Activated naive CD8-positive, alpha-beta T cell treated with anti-CD3 and anti-CD28 coated beads, Interleukin-2, amount 50 U/mL, for 24 hours (primary cell): ENCODE data around the gene UNC5C.
"Not testable (repeated sequence)": the region's sequence is repeated elsewhere in the genome, so short reads cannot be mapped to it uniquely, and the experiment has no call there.

Experiments used
- ATAC-seq: fragments of 150-1000 bp; cut with Tn5 transposase; one replicate; pipeline ENCODE4 v1.10.0; 2021
- DNase-seq: peaks from one replicate; pipeline ENCODE4 v3.0.0; 2021
- H3K27ac Mint-ChIP-seq: one replicate; pipeline ENCODE4 v1.8.0; 2021; ENCODE audit warnings: mild to moderate bottlenecking, mixed read lengths
- H3K27me3 Mint-ChIP-seq: one replicate; pipeline ENCODE4 v1.8.0; 2021; ENCODE audit warnings: mixed read lengths
- H3K36me3 Mint-ChIP-seq: one replicate; pipeline ENCODE4 v1.8.0; 2021; ENCODE audit warnings: low read depth, mixed read lengths
- H3K4me1 Mint-ChIP-seq: one replicate; pipeline ENCODE4 v1.8.0; 2021; ENCODE audit warnings: mixed read lengths
- H3K4me3 Mint-ChIP-seq: one replicate; pipeline ENCODE4 v1.8.0; 2021; ENCODE audit warnings: mild to moderate bottlenecking, moderate library complexity, mixed read lengths
- H3K9me3 Mint-ChIP-seq: one replicate; pipeline ENCODE4 v1.8.0; 2021; ENCODE audit warnings: mixed read lengths

Gene UNC5C

GRCh38 chr4:95193391-95194224 is 355.2 kb downstream of the UNC5C start:
- DNase-seq = no peak
- Mint-ChIP-seq H3K4me3 (no peak overlapping the region), H3K4me1 (peaks cover 13% of the 10 kb centered on the region), H3K27ac (no peak overlapping the region), H3K27me3 (no peaks in the 10 kb centered on the region), H3K36me3 (no peaks in the 10 kb centered on the region), H3K9me3 (no peaks in the 10 kb centered on the region)
- no peak for ATAC-seq

- no peak for DNase-seq
- Mint-ChIP-seq H3K9me3 (no peaks in the 10 kb centered on the region), H3K4me3 (no peak overlapping the region), H3K4me1 (peaks cover 16% of the 10 kb centered on the region), H3K27me3 (no peaks in the 10 kb centered on the region), H3K27ac (no peak overlapping the region), H3K36me3 (no peaks in the 10 kb centered on the region)
- ATAC-seq = no peak
Measured at GRCh38 chr4:95191537-95191936, 357.2 kb downstream of the UNC5C start.

GRCh38 chr4:95190751-95191436 is 357.9 kb downstream of the UNC5C start:
- ATAC-seq (no peak), DNase-seq (no peak)
- Mint-ChIP-seq H3K4me3 (no peak overlapping the region), H3K36me3 (no peaks in the 10 kb centered on the region), H3K27me3 (no peaks in the 10 kb centered on the region), H3K9me3 (no peaks in the 10 kb centered on the region), H3K4me1 (peaks cover 16% of the 10 kb centered on the region), H3K27ac (no peak overlapping the region)

GRCh38 chr4:95188701-95189370 is 359.9 kb downstream of the UNC5C start:
- Mint-ChIP-seq H3K27me3 (no peaks in the 10 kb centered on the region), H3K9me3 (no peaks in the 10 kb centered on the region), H3K4me1 (peaks cover 15% of the 10 kb centered on the region), H3K4me3 (no peak overlapping the region), H3K27ac (no peak overlapping the region), H3K36me3 (no peaks in the 10 kb centered on the region)
- no peak for ATAC-seq
- DNase-seq = no peak

- H3K27ac Mint-ChIP-seq = no peak overlapping the region
- H3K36me3 Mint-ChIP-seq = no peaks in the 10 kb centered on the region
- DNase-seq (no peak), ATAC-seq (no peak)
- H3K4me3 Mint-ChIP-seq = no peak overlapping the region
- no peaks in the 10 kb centered on the region for H3K27me3 Mint-ChIP-seq
- H3K9me3 Mint-ChIP-seq = no peaks in the 10 kb centered on the region
- peaks cover 13% of the 10 kb centered on the region for H3K4me1 Mint-ChIP-seq
Measured at GRCh38 chr4:95186666-95187065, 362.1 kb downstream of the UNC5C start.

GRCh38 chr4:95183656-95184408 is 364.9 kb downstream of the UNC5C start:
- no peaks in the 10 kb centered on the region for H3K36me3 Mint-ChIP-seq
- no peaks in the 10 kb centered on the region for H3K9me3 Mint-ChIP-seq
- ATAC-seq = no peak
- no peak overlapping the region for H3K4me3 Mint-ChIP-seq
- peaks cover 5% of the 10 kb centered on the region for H3K4me1 Mint-ChIP-seq
- no peak for DNase-seq
- no peaks in the 10 kb centered on the region for H3K27me3 Mint-ChIP-seq
- H3K27ac Mint-ChIP-seq = no peak overlapping the region

GRCh38 chr4:95181996-95182306 is 366.8 kb downstream of the UNC5C start:
- Mint-ChIP-seq H3K27ac (no peak overlapping the region), H3K27me3 (no peaks in the 10 kb centered on the region), H3K9me3 (no peaks in the 10 kb centered on the region), H3K4me3 (no peak overlapping the region), H3K4me1 (no peaks in the 10 kb centered on the region), H3K36me3 (no peaks in the 10 kb centered on the region)
- DNase-seq (no peak), ATAC-seq (no peak)

GRCh38 chr4:95181243-95181995 is 367.4 kb downstream of the UNC5C start:
- H3K27ac Mint-ChIP-seq = no peak overlapping the region
- DNase-seq = no peak
- H3K36me3 Mint-ChIP-seq = no peaks in the 10 kb centered on the region
- no peaks in the 10 kb centered on the region for H3K4me1 Mint-ChIP-seq
- no peaks in the 10 kb centered on the region for H3K27me3 Mint-ChIP-seq
- no peaks in the 10 kb centered on the region for H3K9me3 Mint-ChIP-seq
- H3K4me3 Mint-ChIP-seq = no peak overlapping the region
- peak; percentile 24 for ATAC-seq

- H3K9me3 Mint-ChIP-seq = no peaks in the 10 kb centered on the region
- ATAC-seq (no peak), DNase-seq (no peak)
- H3K27ac Mint-ChIP-seq = no peak overlapping the region
- H3K36me3 Mint-ChIP-seq = no peaks in the 10 kb centered on the region
- no peaks in the 10 kb centered on the region for H3K27me3 Mint-ChIP-seq
- H3K4me3 Mint-ChIP-seq = no peak overlapping the region
- no peaks in the 10 kb centered on the region for H3K4me1 Mint-ChIP-seq
Measured at GRCh38 chr4:95180531-95181242, 368.1 kb downstream of the UNC5C start.

GRCh38 chr4:95178938-95179337 is 369.8 kb downstream of the UNC5C start:
- Mint-ChIP-seq H3K27me3 (no peaks in the 10 kb centered on the region), H3K36me3 (no peaks in the 10 kb centered on the region), H3K4me3 (no peak overlapping the region), H3K4me1 (no peaks in the 10 kb centered on the region), H3K27ac (no peak overlapping the region), H3K9me3 (no peaks in the 10 kb centered on the region)
- DNase-seq (no peak), ATAC-seq (no peak)

GRCh38 chr4:95171377-95171776 is 377.4 kb downstream of the UNC5C start:
- not testable (repeated sequence) for H3K9me3 Mint-ChIP-seq, H3K4me3 Mint-ChIP-seq, H3K27ac Mint-ChIP-seq, DNase-seq, ATAC-seq, H3K27me3 Mint-ChIP-seq, H3K36me3 Mint-ChIP-seq, H3K4me1 Mint-ChIP-seq

- Mint-ChIP-seq H3K4me3 (no peak overlapping the region), H3K4me1 (no peaks in the 10 kb centered on the region), H3K27ac (no peak overlapping the region), H3K36me3 (no peaks in the 10 kb centered on the region), H3K9me3 (no peaks in the 10 kb centered on the region), H3K27me3 (no peaks in the 10 kb centered on the region)
- DNase-seq (no peak), ATAC-seq (no peak)
Measured at GRCh38 chr4:95170176-95170575, 378.6 kb downstream of the UNC5C start.

GRCh38 chr4:95167805-95168204 is 381.0 kb downstream of the UNC5C start:
- no peaks in the 10 kb centered on the region for H3K9me3 Mint-ChIP-seq
- no peak for ATAC-seq
- DNase-seq = no peak

More at GRCh38 chr4:95167805-95168204, 381.0 kb downstream of the UNC5C start:
- Mint-ChIP-seq H3K4me1 (no peaks in the 10 kb centered on the region), H3K27ac (no peak overlapping the region), H3K4me3 (no peak overlapping the region), H3K27me3 (no peaks in the 10 kb centered on the region), H3K36me3 (no peaks in the 10 kb centered on the region)
